ENCODE measurements around the gene IGF1R. TPM values are rescaled to one million over a fixed set of nuclear protein-coding genes. Genes with fewer than 3 reads are reported as not detected.

IGF1R gene
- total RNA-seq, 6 donors from 2014 or later, result 31.0 to 142 (median 63.8) TPM

- H3K4me1 ChIP-seq, result peaks cover 21 to 47% (median 32%) of the 10 kb centered on the region in 4 donors
- H3K27me3 ChIP-seq, result no peaks in the 10 kb centered on the region
- H3K9me3 ChIP-seq, result no peaks in the 10 kb centered on the region
- peak; percentile 96 to 98 for ATAC-seq (ENCODE audit: low FRiP score in 2 of 2)
- DNase-seq, result peak; percentile 92
- TF ChIP-seq POLR2AphosphoS5 (IDR thresholded peaks at IDR 0.05) (peak; percentile 17 to 59), CTCF (IDR thresholded peaks at IDR 0.05) (peak in 1 of 6 experiments; percentile 5), EP300 (IDR thresholded peaks at IDR 0.05) (no peak)
- WGBS, 2 donors, result 31 to 36% methylated on average over 15 to 20 of the region's 20 CpGs
- H3K36me3 ChIP-seq, result no peaks in the 10 kb centered on the region
- H3K27ac ChIP-seq, result peak overlapping the region; percentile 78 to 90 (median 84)
- H3K4me3 ChIP-seq, result no peak overlapping the region
Observed at GRCh38 chr15:98727115-98728040, 79.0 kb downstream of the IGF1R start.

DNA sequence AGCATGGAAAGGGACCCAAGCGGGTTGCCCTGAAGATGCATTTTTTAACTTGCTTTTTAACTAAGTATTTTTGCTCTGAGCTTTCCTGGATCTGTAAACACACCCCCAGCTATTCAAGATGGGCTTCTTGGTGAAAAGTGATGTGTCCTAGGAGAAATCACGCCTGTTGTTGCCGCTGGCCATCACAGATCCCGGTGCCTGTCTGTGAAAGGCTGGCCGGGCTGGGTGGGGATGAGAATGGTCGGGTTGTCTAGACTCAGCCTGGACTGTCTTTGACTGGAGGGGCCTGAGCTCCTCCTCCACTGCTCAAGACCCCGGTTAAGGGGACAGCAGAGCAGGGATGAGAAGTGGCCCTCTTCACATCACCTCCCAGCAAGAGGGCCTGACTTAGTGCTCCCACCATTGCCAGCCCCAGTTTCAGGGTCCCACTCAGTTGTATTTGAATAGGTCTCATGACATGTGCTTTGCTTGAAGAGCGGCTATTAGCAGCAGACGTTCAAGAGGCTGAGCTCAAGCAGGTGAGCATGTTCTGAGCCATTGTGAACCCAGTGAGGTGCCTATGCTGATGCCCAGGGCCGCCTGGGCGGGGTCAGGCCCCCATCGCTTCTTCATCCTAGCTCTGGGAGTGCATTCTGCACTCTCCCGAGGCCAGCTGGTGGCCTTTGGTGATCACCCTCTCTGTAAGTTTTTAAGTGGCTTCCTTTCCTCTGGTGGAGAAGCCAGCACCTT, 79.9 kb downstream of the IGF1R start:
- TF ChIP-seq CTCF (IDR thresholded peaks at IDR 0.05) (no peak), POLR2AphosphoS5 (IDR thresholded peaks at IDR 0.05) (no peak), EP300 (IDR thresholded peaks at IDR 0.05) (no peak), POLR2A (IDR thresholded peaks at IDR 0.05) (no peak)
- WGBS, 2 donors, result 81 to 85% methylated on average over 10 to 12 of the region's 13 CpGs
- no peaks in the 10 kb centered on the region for H3K9me3 ChIP-seq
- no peaks in the 10 kb centered on the region for H3K36me3 ChIP-seq
- peak in 1 of 2 donors; percentile 57 for DNase-seq
- H3K27ac ChIP-seq, result peak overlapping the region; percentile 78 to 90 (median 84)
- H3K27me3 ChIP-seq, result no peaks in the 10 kb centered on the region
- ATAC-seq (ENCODE audit: low FRiP score in 2 of 2), result peak; percentile 21 to 35
- H3K4me3 ChIP-seq, result no peak overlapping the region
- peaks cover 20 to 41% (median 31%) of the 10 kb centered on the region in 4 donors for H3K4me1 ChIP-seq

GRCh38 chr15:98728811-98729160, 80.4 kb downstream of the IGF1R start:
- no peak for DNase-seq
- H3K36me3 ChIP-seq, result no peaks in the 10 kb centered on the region
- WGBS, 2 donors, result 26 to 38% methylated on average over 2 of the region's 2 CpGs
- peak overlapping the region; percentile 78 to 90 (median 84) for H3K27ac ChIP-seq
- H3K9me3 ChIP-seq, result no peaks in the 10 kb centered on the region
- H3K4me3 ChIP-seq, result no peak overlapping the region
- H3K27me3 ChIP-seq, result no peaks in the 10 kb centered on the region
- no peak for TF ChIP-seq POLR2AphosphoS5 (IDR thresholded peaks at IDR 0.05)
- TF ChIP-seq CTCF (IDR thresholded peaks at IDR 0.05), result no peak
- no peak for TF ChIP-seq POLR2A (IDR thresholded peaks at IDR 0.05)
- TF ChIP-seq EP300 (IDR thresholded peaks at IDR 0.05), result no peak
- peaks cover 20 to 41% (median 29%) of the 10 kb centered on the region in 4 donors for H3K4me1 ChIP-seq
- no peak for ATAC-seq (ENCODE audit: low FRiP score in 2 of 2)

DNA sequence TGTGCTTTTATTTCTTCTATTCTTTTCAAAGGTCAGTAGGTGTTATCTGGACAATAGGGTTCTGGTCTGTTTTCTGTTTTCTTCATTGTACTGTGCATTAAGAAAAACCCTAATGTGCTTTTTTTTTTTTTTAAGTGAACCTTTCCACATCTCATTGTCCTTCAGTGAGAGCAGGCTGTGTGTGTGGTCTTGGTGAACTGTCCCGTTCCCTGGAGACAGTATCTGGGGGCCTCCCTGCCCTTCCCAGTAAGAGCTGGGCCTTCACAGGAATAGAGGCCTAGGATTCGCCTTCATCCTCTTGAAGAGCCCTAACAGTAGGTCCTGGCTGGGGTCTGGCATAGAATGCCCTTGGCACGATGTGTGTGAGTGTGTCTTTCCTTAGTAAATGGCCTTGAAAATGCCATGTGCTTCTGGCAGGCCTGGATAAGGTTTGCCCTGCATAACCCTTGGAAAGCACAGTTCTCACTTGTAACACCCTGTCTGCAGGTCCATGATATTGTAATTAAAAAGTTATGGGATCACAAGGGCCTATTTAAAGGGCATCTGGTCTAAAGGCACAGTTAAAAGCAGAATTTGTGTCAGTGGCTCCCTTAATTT, 81.2 kb downstream of the IGF1R start:
- H3K4me1 ChIP-seq, result peaks cover 26 to 48% (median 36%) of the 10 kb centered on the region in 4 donors
- no peaks in the 10 kb centered on the region for H3K36me3 ChIP-seq
- no peaks in the 10 kb centered on the region for H3K27me3 ChIP-seq
- DNase-seq, result no peak
- 75 to 90% methylated on average over 3 of the region's 3 CpGs for WGBS, 2 donors
- H3K4me3 ChIP-seq, result no peak overlapping the region
- H3K9me3 ChIP-seq, result no peaks in the 10 kb centered on the region
- H3K27ac ChIP-seq, result peak overlapping the region in 2 of 4 donors; percentile 86 to 90
- ATAC-seq (ENCODE audit: low FRiP score in 2 of 2), result no peak
- no peak for TF ChIP-seq CTCF (IDR thresholded peaks at IDR 0.05)
- TF ChIP-seq POLR2AphosphoS5 (IDR thresholded peaks at IDR 0.05), result no peak
- TF ChIP-seq POLR2A (IDR thresholded peaks at IDR 0.05), result no peak
